ENCODE measurements around the gene MEF2A.
"Not testable (repeated sequence)": the region's sequence is repeated elsewhere in the genome, so short reads cannot be mapped to it uniquely, and the experiment has no call there.

The MEF2A gene

GRCh38 chr15:99656205-99656604 lies 90.4 kb downstream of the MEF2A start:
- no peak for DNase-seq

GRCh38 chr15:99657996-99658395 lies 92.2 kb downstream of the MEF2A start:
- DNase-seq: no peak

- no peak for DNase-seq
These were observed 97.1 kb downstream of the MEF2A start for GRCh38 chr15:99662903-99663302.

- not testable (repeated sequence) for DNase-seq
These were observed 100.3 kb downstream of the MEF2A start for GRCh38 chr15:99666073-99666472.

- peak; percentile 1 for DNase-seq
These were observed 102.9 kb downstream of the MEF2A start for GRCh38 chr15:99668533-99669182.

- no peak for DNase-seq
These were observed 103.5 kb downstream of the MEF2A start for GRCh38 chr15:99669250-99669649.

GRCh38 chr15:99671926-99672635 lies 106.3 kb downstream of the MEF2A start:
- DNase-seq: no peak

GRCh38 chr15:99673111-99673510 lies 107.3 kb downstream of the MEF2A start:
- no peak for DNase-seq

GRCh38 chr15:99674279-99674678 lies 108.5 kb downstream of the MEF2A start:
- no peak for DNase-seq

- DNase-seq: no peak
These were observed 111.9 kb downstream of the MEF2A start for GRCh38 chr15:99677540-99678134.

GRCh38 chr15:99680276-99680675 lies 114.5 kb downstream of the MEF2A start:
- no peak for DNase-seq

- DNase-seq: no peak
These were observed 116.2 kb downstream of the MEF2A start for GRCh38 chr15:99681990-99682389.

GRCh38 chr15:99682455-99682854 lies 116.7 kb downstream of the MEF2A start:
- DNase-seq: no peak

GRCh38 chr15:99683000-99683670 lies 117.4 kb downstream of the MEF2A start:
- no peak for DNase-seq

GRCh38 chr15:99686290-99686689 lies 120.5 kb downstream of the MEF2A start:
- DNase-seq: no peak

- no peak for DNase-seq
These were observed 127.0 kb downstream of the MEF2A start for GRCh38 chr15:99692825-99693224.

- DNase-seq: no peak
These were observed 130.3 kb downstream of the MEF2A start for GRCh38 chr15:99696096-99696495.

GRCh38 chr15:99702895-99703602 lies 137.3 kb downstream of the MEF2A start:
- no peak for DNase-seq

GRCh38 chr15:99703603-99704443 lies 138.0 kb downstream of the MEF2A start:
- DNase-seq: no peak

- peak; percentile 21 for DNase-seq
These were observed 138.7 kb downstream of the MEF2A start for GRCh38 chr15:99704444-99704838.

GRCh38 chr15:99706557-99707303 lies 140.9 kb downstream of the MEF2A start:
- no peak for DNase-seq
